Glomerular visceral epithelial cell (primary cell): Measurements from ENCODE around the gene CAMK1.

Experiments used
- DNase-seq: peaks from one replicate; pipeline ENCODE4 v3.0.0-alpha.2; 2016; ENCODE audit errors: extremely low spot score

The CAMK1 gene

DNA sequence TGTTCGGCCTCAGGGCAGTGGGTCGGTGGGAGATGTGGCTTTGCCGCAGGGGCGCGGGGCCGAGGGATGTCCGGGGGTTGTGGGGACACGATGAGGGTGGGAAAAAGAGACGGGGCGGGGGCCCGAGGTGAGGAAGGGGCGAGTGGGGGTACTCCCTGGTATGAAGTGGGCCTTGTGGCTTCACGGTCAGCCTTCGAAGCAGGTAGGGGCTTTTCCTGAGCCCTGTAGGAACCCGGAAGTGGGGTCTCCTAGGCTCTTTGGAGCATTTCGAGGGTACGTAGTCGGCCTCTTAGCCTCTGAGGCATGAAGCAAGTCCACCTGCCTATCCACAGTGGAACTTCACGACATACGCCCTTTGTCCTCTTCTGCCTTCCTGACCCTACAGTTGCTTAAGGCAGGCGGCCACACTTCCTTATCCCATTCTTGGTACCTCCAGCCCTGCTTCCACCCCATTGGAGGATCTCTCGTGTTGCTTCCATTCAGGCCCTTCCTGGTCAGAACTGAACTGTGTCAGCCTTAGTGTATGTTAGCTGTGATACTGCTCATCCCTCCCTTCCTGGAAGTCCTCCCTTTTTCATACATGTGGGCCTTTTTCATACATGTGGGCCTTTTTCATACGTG lies 23.5 kb upstream of the CAMK1 start:
- peak; percentile 39 for DNase-seq

DNA sequence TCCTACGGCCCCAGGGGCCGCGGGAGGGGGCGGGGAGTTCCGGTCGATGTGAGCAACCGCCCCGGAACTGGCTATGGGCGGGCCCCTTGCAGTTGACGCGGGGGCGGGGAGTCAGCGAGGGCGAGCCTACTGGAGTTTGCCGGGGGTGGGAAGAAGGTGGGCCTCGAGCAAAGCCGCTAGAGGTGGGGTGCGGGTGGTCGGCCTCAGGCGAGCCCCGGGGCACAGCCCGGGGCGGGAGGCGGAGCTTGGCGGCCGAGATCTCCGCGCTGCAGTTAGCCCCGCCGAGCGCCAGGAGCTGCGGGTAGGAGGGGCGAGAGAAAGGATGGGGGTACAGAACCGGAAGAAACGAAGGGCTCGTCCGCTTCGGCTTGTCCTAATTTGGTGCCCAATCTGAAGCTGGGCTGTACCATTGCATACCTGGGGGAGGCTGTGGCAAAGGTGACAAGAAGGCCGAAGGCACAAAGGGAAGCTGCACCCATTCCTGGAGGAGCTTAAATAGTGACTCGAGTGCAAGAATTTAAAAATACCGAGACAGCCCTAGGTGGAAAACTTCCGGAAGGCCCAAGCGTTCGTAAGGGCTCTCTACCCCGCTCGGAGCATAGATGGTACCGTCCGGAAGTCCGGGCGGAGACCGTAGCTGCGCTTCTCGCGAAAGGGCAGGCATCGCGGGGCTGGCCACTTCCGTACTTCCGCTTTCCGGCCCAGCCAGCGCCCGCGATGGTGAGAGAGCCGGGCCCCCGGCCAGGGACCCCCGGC lies 22.8 kb upstream of the CAMK1 start, which contains the start of the genes ARPC4 and TADA3:
TSS of gene ARPC4 (plus strand) at position 678 of the 756 bp plus-strand sequence. CDS start at position 718, 40 bp downstream.
TSS of gene TADA3 (minus strand) at position 69 of the 756 bp plus-strand sequence. CDS start 1,007 bp downstream, outside the sequence.
- DNase-seq: peak; percentile 93

DNA sequence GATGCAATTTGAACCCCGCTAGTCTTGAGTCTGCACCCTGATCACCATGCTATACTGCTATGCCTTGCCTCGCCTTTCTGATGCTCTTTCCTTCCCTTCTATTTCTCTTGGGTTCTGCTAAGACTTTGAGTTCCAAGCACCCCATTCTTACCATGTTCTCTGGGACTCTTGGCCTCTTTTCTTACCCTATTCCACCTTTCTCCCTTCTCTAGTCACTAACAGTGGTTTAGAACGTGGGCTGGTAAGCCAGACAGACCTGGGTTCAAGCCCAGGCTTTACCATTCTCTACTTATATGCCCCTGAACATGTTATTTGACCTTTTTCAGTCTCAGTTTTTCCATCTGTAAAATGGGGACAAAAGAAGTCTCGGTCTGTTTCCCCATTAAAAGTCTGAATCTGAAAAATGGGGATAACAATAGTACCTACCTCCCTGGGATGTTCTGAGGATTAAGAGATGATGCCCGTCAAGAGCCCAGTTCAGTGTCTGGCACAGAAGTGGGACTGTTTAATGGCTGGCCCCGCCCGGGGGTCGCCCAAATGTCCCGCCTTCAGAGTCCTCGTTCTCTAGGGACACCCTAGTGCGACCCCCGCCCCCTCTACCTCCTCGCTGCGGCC lies 22.1 kb upstream of the CAMK1 start:
- no peak for DNase-seq

GRCh38 chr3:9791127-9791526 lies 21.4 kb upstream of the CAMK1 start:
- no peak for DNase-seq

DNA sequence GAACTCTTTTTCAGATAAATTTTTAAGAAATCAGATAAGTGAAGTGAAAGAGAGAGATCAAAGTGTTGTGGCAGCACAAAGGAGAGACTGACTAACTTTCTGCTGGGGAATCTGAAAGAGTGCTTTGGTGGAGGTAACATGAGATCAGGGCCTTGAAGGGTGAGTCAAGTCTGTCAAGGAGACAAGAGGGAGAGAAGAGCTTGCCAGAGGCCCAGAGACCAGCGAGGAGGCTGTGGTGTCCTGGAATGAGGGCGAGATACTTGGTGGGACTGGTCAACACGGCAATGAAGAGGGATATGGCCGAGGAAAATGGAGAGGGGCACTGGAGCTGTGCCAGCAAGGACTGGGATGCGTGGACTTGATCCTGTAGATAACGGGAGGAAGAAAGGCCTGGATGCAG lies 18.0 kb upstream of the CAMK1 start:
- DNase-seq: no peak

DNA sequence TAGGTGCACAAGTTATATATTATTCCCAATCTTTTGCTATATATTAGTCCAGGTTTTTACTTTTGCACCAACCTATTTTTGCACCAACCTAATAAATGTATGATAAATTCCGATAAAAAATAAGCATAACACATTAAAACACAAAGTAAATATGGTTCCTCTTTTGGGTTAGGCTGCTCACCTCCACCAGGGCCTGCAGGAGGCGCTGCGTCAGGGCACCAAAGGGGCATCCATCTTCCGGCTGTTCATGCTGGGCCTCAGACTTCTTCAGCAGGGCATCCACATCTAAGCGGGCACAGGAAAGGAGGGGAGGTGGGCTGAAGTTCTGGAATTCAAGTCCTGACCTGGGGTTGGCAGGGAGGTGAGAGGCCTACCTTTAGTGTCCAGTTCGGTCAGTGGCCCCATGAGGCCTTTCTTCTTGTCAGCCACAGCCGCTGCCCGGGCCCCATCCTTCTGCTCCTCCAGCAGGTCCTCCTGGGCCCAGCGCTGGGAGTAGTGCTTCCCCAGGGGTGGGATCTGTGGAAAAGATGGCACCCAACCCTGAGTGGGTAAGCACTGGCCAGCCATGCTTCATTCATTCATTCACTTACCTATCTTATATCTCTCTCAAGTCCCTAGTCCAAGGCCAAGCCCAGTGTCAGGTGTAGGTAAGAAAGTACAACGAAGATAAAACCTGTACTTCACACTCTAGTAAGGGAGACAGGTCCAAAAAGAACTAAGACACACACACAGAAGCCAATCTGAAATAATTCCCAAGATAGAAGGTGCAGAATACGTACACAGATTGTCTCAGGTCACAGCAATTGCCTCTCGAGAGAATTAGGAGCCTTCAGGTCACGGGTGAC lies 17.3 kb upstream of the CAMK1 start:
- no peak for DNase-seq

GRCh38 chr3:9786209-9786739 lies 16.5 kb upstream of the CAMK1 start:
- DNase-seq: no peak

GRCh38 chr3:9785602-9786001 lies 15.9 kb upstream of the CAMK1 start:
- DNase-seq: no peak

- DNase-seq: no peak
Observed at GRCh38 chr3:9784965-9785364, 15.2 kb upstream of the CAMK1 start.

DNA sequence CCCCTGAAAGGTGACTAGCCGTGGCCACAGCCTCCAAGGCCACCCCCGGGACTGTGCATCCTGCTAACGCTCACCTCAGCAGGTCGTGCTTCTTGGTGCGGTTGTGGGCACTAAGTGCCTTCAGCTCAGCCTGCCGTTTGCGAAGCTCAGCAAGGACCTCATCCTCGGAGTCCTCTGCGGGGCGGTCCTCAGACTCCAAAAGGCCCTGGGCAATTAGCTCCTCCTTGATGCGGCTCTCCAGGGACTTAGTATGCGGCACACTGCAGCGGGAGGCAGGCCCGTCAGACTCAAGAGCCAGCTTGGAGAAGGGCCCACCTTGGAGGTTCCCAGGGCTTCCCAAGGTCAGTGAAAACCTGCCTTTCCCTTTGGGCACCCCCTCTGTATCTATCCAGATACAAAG lies 14.2 kb upstream of the CAMK1 start:
- DNase-seq: no peak

DNA sequence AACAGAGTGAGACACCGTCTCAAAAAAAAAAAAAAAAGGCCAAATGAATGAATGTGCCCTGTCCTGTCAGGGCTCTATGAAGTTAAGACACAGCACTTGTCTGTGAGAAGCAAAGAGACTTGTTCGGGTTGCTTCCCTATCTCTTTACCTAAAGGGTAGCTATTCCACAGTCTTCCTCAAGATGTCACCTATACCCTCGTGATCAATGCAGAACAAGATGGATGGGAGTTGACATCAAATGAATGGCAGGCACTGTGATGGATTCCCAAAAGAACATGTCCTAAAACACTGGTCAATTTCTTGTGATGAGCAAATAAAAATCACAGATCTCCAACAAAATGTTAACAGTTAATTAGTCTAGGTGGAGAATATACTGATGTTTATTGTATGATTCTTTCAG lies 13.0 kb upstream of the CAMK1 start:
- DNase-seq: no peak

DNA sequence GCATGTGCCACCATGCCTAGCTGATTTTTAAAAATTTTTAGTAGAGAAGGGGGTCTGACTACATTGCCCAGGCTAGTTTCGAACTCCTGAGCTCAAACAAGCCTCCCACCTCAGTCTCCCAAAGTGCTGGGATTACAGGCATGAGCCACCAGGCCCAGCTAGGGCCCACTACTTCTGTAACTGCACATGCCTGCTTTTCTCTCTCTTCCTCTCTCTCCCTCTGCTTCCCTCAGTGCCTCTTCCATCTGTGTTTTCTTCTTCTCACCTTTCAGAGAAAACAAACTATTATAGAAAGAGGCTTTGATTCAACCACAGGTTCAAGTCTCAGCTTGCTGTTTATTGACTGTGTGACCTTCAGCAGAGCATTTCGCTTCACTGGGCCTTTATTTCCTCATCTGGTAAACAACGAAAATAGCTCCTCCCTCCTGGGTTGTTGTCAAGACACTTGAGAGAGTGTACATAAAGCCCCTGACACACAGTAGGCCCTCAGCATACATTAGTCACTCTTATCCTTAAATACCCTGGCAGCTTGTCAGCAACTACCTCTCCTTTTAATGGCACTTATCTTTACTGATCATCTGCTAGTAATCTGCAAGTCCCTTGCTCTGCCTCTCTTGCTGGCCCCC lies 12.3 kb upstream of the CAMK1 start:
- no peak for DNase-seq

DNA sequence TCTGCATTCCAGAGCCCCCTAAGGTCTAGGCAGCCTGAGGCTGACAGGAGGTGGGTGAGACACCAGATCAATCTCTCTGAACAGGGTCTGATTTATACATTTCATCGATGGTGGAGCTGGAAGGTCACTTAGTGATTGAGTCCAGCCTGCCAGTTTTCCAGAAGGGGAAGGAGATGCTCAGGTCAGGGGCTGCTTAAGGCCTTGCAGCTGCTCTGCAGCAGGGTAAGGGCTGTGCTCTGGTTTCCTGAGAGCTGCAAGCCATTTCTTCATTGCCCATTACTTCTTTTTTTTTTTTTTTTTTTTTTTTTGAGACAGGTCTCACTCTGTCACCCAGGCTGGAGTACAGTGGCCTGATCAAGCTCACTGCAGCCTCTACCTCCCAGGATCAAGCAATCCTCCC lies 11.8 kb upstream of the CAMK1 start:
- no peak for DNase-seq

DNA sequence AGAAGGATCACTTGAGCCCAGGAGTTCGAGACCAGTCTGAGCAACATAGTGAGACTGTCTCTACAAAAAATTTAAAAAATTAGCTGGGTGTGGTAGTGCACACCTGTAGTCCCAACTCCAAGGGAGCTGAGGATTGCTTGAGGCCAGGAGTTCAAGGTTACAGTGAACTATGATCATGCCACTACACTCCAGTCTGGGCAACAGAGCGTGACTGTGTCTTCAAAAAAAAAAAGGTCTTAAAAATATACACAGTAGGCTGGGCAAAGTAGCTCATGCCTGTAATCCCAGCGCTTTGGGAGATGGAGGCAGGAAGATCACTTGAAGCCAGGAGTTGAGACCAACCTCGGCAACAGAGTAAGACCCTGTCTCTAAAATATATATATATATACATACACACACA lies 11.2 kb upstream of the CAMK1 start:
- peak; percentile 17 for DNase-seq

DNA sequence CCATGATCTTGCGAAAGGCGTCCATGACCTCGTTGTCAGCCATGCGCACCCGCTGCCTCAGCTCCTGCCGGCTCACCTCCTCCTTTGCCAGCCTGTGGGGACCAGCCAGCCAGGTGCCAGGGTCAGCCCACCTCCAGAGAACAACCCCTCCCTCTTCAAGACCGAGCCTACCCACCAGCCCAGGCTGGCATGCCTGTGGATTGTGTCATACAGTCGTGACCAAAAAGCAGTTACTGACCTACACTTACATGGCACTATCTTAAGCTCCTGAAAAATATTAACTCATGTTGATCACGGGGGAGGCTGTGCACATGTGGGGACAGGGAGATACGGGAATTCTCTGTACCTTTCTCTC lies 10.7 kb upstream of the CAMK1 start:
- DNase-seq: peak; percentile 66

DNA sequence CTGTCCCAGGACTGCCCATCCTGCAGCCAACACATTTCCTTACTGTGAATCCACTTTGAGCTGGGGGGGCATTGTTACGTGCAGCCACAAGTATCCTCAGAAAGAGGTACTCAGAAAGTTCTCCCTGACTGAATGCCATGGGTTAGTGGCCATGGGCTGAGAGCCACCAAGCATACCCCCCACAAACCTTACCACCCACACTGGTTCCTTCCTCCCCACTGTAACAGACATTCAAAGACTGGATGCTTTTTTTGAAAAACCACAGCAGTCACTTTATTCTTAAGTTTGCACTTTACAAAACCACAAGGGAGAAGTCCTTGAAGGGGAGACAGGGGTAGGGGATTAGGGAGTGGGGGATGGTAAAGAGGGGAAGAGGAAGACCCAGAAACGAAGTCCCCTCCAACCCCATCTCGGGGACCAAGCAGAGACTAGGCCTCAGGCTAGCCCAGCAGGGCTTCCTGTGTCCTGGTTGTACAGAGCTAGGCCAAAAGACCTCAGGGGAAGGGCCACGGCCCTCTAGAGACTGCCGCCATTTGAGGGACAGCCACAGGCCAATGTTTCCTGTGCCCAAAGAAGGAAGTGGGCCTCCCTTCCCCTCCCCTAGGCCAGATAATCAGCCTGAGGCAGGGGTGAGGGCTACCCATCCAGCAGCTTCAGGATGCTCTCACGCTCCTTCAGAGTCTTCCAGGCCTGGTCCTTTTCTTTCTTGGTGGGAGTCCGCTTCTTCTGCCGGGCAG lies 10.1 kb upstream of the CAMK1 start:
- peak; percentile 52 for DNase-seq

DNA sequence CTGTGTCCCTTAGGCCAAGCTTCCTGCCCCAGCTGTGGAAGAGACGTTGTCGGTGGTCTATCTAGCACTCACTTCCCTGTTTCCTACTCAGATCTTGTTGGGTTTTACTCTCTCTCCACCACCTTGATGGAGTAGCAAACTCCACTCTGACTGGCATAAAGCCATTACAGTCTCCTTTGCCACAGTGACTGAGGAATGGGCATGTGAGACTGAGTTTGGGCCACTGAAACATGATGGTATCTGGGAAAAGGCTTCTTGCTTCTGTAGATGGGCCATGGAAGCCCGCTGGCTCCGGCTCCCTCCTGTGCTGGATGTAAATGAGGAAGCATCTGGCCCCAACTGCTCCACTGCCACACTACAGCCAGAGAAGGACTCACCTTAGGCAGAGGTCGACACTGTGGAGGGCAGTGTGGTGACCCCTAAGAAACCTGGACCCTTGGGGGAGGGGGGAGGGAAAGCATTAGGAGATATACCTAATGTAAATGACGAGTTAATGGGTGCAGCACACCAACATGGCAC lies 9.4 kb upstream of the CAMK1 start:
- DNase-seq: no peak

DNA sequence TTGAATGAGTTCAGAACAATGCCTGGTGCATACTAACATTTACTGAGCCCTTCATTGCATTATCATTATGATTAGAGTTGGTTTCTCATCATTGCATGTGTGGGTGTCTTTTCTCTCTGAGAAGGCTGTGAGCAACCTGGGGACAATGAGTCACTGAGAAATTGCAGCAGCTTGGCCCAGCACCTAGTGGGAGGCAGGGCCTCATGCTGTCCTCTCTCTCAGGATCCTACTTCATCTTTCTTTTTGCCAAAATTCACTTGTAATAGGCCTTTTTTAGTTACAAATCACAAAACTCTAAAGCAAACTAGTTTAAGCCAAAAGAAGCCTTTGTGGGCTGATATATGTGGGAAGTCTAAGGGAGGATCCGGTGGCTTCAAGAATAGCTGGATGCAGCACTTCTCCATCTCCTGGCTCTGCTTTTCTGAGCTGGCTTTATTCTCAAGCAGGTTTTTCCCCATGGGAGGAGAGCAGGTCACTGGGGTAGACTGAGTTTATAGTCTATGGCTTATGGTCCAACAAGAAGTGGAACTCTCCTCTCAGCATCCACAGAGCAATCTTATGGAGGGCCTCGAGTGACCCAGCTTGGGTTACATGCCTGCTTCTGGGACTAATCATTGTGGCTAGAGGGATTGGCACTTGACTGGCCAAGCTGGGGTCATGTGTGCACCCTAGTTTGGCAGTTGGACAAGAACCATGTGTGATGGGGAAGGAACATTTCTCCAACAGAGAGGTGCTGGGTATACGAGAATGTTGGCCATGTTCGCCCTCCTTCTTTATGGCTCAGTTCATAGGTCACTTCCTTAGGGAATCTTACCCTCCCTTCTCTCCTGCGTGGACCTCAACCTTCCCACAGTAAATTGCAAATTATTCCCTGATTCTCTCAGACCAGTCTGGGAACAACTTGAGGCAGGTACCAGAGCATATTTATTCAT lies 8.7 kb upstream of the CAMK1 start:
- peak; percentile 28 for DNase-seq

DNA sequence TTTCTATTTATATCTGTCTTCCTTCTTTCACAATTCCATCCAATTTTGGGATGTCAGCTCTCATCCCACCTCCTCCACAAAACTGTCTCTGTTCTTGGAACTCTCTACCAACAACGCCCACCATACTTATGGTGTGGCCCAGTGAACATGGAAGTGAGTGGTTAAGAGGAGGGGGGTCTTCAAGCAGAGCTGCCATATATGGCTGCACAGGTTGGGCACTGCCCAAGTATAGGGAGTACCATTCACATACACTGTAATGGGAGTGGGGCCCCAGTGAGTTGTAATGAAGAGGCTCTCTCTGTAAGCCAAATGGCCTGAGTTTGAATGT lies 7.9 kb upstream of the CAMK1 start:
- DNase-seq: no peak
